ENCODE results near the gene MAGI2.

DNA sequence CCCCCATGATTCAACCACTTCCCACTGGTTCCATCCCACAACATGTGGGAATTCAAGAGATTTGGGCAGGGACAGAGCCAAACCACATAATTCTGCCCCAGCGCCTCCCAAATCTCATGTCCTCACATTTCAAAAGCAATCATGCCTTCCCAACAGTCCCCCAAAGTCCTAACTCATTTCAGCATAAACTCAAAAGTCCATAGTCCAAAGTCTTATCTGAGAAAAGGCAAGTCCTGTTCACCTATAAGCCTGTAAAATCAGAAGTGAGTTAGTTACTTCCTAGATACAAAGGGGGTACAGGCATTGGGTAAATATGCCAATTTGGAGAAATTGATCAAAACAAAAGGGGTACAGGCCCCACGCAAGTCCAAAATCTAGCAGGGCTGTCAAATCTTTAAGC, 272.9 kb downstream of the MAGI2 start:
- no peak for TF ChIP-seq POLR2AphosphoS5 (IDR thresholded peaks at IDR 0.05; ENCODE audit: insufficient read depth in 1 of 2, low read depth in 1 of 2)
- TF ChIP-seq, protein P1, sequence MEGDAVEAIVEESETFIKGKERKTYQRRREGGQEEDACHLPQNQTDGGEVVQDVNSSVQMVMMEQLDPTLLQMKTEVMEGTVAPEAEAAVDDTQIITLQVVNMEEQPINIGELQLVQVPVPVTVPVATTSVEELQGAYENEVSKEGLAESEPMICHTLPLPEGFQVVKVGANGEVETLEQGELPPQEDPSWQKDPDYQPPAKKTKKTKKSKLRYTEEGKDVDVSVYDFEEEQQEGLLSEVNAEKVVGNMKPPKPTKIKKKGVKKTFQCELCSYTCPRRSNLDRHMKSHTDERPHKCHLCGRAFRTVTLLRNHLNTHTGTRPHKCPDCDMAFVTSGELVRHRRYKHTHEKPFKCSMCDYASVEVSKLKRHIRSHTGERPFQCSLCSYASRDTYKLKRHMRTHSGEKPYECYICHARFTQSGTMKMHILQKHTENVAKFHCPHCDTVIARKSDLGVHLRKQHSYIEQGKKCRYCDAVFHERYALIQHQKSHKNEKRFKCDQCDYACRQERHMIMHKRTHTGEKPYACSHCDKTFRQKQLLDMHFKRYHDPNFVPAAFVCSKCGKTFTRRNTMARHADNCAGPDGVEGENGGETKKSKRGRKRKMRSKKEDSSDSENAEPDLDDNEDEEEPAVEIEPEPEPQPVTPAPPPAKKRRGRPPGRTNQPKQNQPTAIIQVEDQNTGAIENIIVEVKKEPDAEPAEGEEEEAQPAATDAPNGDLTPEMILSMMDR (IDR thresholded peaks at IDR 0.05), result no peak
